Measurements from ENCODE around the gene COPS6.

DNA sequence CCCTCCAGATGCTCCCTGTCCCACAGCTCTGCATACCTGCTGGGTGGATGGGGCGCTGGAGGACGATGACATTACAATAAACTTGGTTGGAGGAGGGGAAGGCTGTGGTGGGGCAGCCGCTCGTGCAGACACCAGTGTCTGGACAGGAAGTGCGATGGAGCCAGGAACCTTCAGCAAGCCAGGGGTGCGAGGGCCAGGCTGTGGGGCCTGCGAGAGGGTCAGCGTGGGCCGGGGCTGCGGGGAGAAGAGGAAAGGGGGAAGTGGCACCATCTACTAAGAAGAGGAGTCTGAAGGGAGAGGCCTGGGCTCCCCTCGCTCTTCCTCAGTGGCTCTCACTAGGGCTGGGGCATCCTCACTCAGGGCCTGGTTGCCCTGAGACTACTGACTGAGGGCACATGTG lies 19.1 kb downstream of the COPS6 start:
- TF ChIP-seq, protein P1, sequence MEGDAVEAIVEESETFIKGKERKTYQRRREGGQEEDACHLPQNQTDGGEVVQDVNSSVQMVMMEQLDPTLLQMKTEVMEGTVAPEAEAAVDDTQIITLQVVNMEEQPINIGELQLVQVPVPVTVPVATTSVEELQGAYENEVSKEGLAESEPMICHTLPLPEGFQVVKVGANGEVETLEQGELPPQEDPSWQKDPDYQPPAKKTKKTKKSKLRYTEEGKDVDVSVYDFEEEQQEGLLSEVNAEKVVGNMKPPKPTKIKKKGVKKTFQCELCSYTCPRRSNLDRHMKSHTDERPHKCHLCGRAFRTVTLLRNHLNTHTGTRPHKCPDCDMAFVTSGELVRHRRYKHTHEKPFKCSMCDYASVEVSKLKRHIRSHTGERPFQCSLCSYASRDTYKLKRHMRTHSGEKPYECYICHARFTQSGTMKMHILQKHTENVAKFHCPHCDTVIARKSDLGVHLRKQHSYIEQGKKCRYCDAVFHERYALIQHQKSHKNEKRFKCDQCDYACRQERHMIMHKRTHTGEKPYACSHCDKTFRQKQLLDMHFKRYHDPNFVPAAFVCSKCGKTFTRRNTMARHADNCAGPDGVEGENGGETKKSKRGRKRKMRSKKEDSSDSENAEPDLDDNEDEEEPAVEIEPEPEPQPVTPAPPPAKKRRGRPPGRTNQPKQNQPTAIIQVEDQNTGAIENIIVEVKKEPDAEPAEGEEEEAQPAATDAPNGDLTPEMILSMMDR (IDR thresholded peaks at IDR 0.05 in 8 of 11, conservative IDR thresholded peaks at IDR 0.05 in 3 of 11), result no peak
- TF ChIP-seq POLR2AphosphoS5 (IDR thresholded peaks at IDR 0.05), result peak in 1 of 3 donors; percentile 8
